Astrocyte (in vitro differentiated cells and primary cell): ENCODE results near the gene FAM161B.

ENCODE experiments used
- CTCF ChIP-seq: IDR thresholded peaks from 2 replicates; pipeline ENCODE4 v1.5.1; 2011; ENCODE audit warnings: low read depth, mild to moderate bottlenecking, inconsistent platforms, low read length, moderate library complexity; ENCODE audit not compliant: insufficient read depth
- EZH2 ChIP-seq: IDR thresholded peaks from 2 replicates; pipeline ENCODE4 v1.6.1; 2012; ENCODE audit warnings: mild to moderate bottlenecking, low read length, inconsistent platforms; ENCODE audit not compliant: insufficient read depth

- TF ChIP-seq CTCF = no peak
- no peak for TF ChIP-seq EZH2
Measured at GRCh38 chr14:73942180-73942579, 7.7 kb downstream of the FAM161B start.
